PC-3 (cell line): Measurements from ENCODE around the gene TAS1R2. TPM values are rescaled to one million over a fixed set of nuclear protein-coding genes. Genes with fewer than 3 reads are reported as not detected.

Source experiments
- ATAC-seq: fragments of 200-7000 bp; cut with Tn5 transposase; 2 replicates; pipeline ENCODE4 v1.9.1; 2020; ENCODE audit warnings: mild to moderate bottlenecking, moderate library complexity
- BruUV-seq: library from RNA; stranded (reverse); fragments of 400-500 nt; replicated peaks from 2 replicates; lab custom pipeline; 2021; lab: Mats Ljungman, UMichigan
- CTCF ChIA-PET: fragments of 300-600 bp; sonication (Branson Sonifier 250); formaldehyde crosslinking; loops from one replicate; lab custom pipeline; 2022; ENCODE audit warnings: antibody characterized with exemption; lab: Charles Lee
- POLR2A ChIA-PET: fragments of 300-600 bp; sonication (Branson Sonifier 250); formaldehyde crosslinking; loops from one replicate; lab custom pipeline; 2022; ENCODE audit warnings: antibody characterized with exemption; ENCODE audit not compliant: unreplicated experiment; lab: Charles Lee
- DNase-seq: peaks from one replicate; pipeline ENCODE4 v3.0.0-alpha.2; 2015
- H2AFZ ChIP-seq: fragments of 300-600 bp; sonication (generic); 2 replicates; pipeline ENCODE4 v1.6.0; 2016; ENCODE audit warnings: antibody characterized with exemption, low read length
- H3F3A ChIP-seq: fragments of 300-600 bp; sonication (generic); one replicate; pipeline ENCODE4 v1.6.0; 2017; ENCODE audit warnings: antibody characterized with exemption, low read length, control low read depth, mild to moderate bottlenecking; ENCODE audit not compliant: unreplicated experiment
- H3K27ac ChIP-seq: fragments of 300-600 bp; sonication (generic); 2 replicates; pipeline ENCODE4 v1.5.1; 2016; ENCODE audit warnings: mild to moderate bottlenecking, low read length
- H3K27me3 ChIP-seq: fragments of 300-600 bp; sonication (generic); 2 replicates; pipeline ENCODE4 v1.6.1; 2016; ENCODE audit warnings: low read length, mixed read lengths
- H3K36me3 ChIP-seq: fragments of 300-600 bp; sonication (generic); 2 replicates; pipeline ENCODE4 v1.6.1; 2016; ENCODE audit warnings: low read depth, mixed run types, low read length, mixed read lengths
- H3K4me1 ChIP-seq: fragments of 300-600 bp; sonication (generic); 2 replicates; pipeline ENCODE4 v1.5.1; 2016; ENCODE audit warnings: low read length; ENCODE audit not compliant: insufficient read depth
- H3K4me2 ChIP-seq: fragments of 300-600 bp; sonication (generic); 2 replicates; pipeline ENCODE4 v1.6.0; 2016; ENCODE audit warnings: low read length
- H3K4me3 ChIP-seq: fragments of 300-600 bp; sonication (generic); 2 replicates; pipeline ENCODE4 v1.5.1; 2016; ENCODE audit warnings: mild to moderate bottlenecking, low read length, mixed read lengths
- H3K79me2 ChIP-seq: fragments of 300-600 bp; sonication (generic); 2 replicates; pipeline ENCODE4 v1.6.1; 2017; ENCODE audit warnings: low read length, mixed read lengths
- H3K9ac ChIP-seq: fragments of 300-600 bp; sonication (generic); 2 replicates; pipeline ENCODE4 v1.6.0; 2016; ENCODE audit warnings: mild to moderate bottlenecking, low read length
- H3K9me2 ChIP-seq: fragments of 300-600 bp; sonication (generic); replicated peaks from 2 replicates; pipeline ENCODE4 v1.6.1; 2016; ENCODE audit warnings: mixed run types, low read length, mixed read lengths
- H3K9me3 ChIP-seq: fragments of 300-600 bp; sonication (generic); 2 replicates; pipeline ENCODE4 v1.6.1; 2016; ENCODE audit warnings: low read length, mixed read lengths
- H4K20me1 ChIP-seq: fragments of 300-600 bp; sonication (generic); 2 replicates; pipeline ENCODE4 v1.6.1; 2016; ENCODE audit warnings: low read length, mixed read lengths
- CTCF ChIP-seq: fragments of 300-600 bp; sonication (generic); conservative IDR thresholded peaks from 2 replicates; pipeline ENCODE4 v1.5.1; 2017; ENCODE audit warnings: antibody characterized with exemption, low read depth, mild to moderate bottlenecking, low read length
- EZH2 ChIP-seq: fragments of 300-600 bp; sonication (generic); IDR thresholded peaks from one replicate; pipeline ENCODE4 v1.6.1; 2017; ENCODE audit warnings: antibody characterized with exemption, mild to moderate bottlenecking, low read length; ENCODE audit not compliant: unreplicated experiment
- EZH2phosphoT487 ChIP-seq: fragments of 300-600 bp; sonication (generic); IDR thresholded peaks from 2 replicates; pipeline ENCODE4 v1.6.1; 2018; ENCODE audit warnings: mild to moderate bottlenecking, antibody characterized with exemption, low read length, borderline replicate concordance
- intact Hi-C: fragments of 100-400 bp; cut with micrococcal nuclease; formaldehyde crosslinking; loops from 2 replicates; pipeline ENCODE4 v1.9.0; 2023
- total RNA-seq: library from RNA; depleted of rRNA; stranded (reverse); fragments of >200 nt; gene quantifications from 2 replicates; pipeline ENCODE4 v1.2.3, GENCODE V29; 2014

TAS1R2 gene
- total RNA-seq, 1 experiment from 2014 or later, result not detected

GRCh38 chr1:18861590-18861989, 2.1 kb upstream of the TAS1R2 start:
- no peak for DNase-seq
- H3K36me3 ChIP-seq, result no peaks in the 10 kb centered on the region
- ChIA-PET CTCF (no interaction called here), POLR2A (no interaction called here)
- no peaks in the 10 kb centered on the region for H3K9me2 ChIP-seq
- no peaks in the 10 kb centered on the region for H3K4me1 ChIP-seq
- no TSS peak for BruUV-seq
- no peak overlapping the region for H3K4me3 ChIP-seq
- no peak overlapping the region for H3K9ac ChIP-seq
- no peak overlapping the region for H3K4me2 ChIP-seq
- TF ChIP-seq EZH2phosphoT487 (no peak), CTCF (no peak)
- no peak overlapping the region for H2AFZ ChIP-seq
- H3K9me3 ChIP-seq, result no peaks in the 10 kb centered on the region
- H3K27me3 ChIP-seq, result peaks cover 18% of the 10 kb centered on the region
- no peak overlapping the region for H3K27ac ChIP-seq
- H4K20me1 ChIP-seq, result no peaks in the 10 kb centered on the region
- H3K79me2 ChIP-seq, result no peaks in the 10 kb centered on the region
- intact Hi-C loops, result no loop called here
- no peak for ATAC-seq
- H3F3A ChIP-seq, result no peaks in the 10 kb centered on the region

GRCh38 chr1:18861082-18861481, 1.6 kb upstream of the TAS1R2 start:
- DNase-seq (no peak), ATAC-seq (no peak)
- Histone ChIP-seq H3K4me2 (no peak overlapping the region), H3K9me3 (no peaks in the 10 kb centered on the region), H3K9ac (no peak overlapping the region), H3K4me3 (no peak overlapping the region), H3K4me1 (no peaks in the 10 kb centered on the region), H3F3A (no peaks in the 10 kb centered on the region), H2AFZ (no peak overlapping the region), H3K9me2 (no peaks in the 10 kb centered on the region), H3K27ac (no peak overlapping the region), H3K27me3 (peaks cover 15% of the 10 kb centered on the region), H3K36me3 (no peaks in the 10 kb centered on the region), H3K79me2 (no peaks in the 10 kb centered on the region), H4K20me1 (no peaks in the 10 kb centered on the region)
- no TSS peak for BruUV-seq
- TF ChIP-seq CTCF (no peak), EZH2phosphoT487 (no peak), EZH2 (no peak)
- POLR2A ChIA-PET, result no interaction called here
- intact Hi-C loops, result no loop called here
- CTCF ChIA-PET, result no interaction called here

DNA sequence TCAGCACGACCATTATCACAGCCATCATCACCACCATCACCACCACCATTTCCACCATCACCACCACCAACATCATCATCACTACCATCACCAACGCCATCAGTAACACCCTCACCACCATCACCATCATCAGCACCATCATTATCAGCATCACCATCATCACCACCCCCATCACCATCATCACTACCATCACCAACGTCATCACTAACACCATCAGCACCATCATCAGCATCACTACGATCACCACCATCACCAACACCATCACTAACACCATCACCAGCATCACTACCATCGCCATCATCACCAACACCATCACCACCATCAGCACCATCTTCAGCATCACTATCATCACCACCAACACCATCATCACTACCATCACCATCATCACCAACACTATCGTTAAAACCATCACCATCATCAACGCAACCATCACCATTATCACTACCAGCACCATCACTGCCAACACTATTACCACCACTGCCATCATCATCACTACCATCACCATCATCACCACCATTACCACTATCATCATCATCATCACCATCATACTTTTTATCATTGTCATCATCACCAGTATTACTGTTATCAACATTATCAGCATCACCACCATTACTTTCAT, 1.3 kb downstream of the TAS1R2 start:
- BruUV-seq, result no TSS peak
- H3K4me1 ChIP-seq, result no peaks in the 10 kb centered on the region
- CTCF ChIA-PET, result no interaction called here
- no peaks in the 10 kb centered on the region for H3K36me3 ChIP-seq
- H4K20me1 ChIP-seq, result no peaks in the 10 kb centered on the region
- ATAC-seq (no peak), DNase-seq (no peak)
- H3K27me3 ChIP-seq, result 0 out of 2 replicates have a peak, but pooled peaks cover 1% of the 10 kb centered on the region
- H3K9me2 ChIP-seq, result no peaks in the 10 kb centered on the region
- H2AFZ ChIP-seq, result no peak overlapping the region
- H3K9me3 ChIP-seq, result no peaks in the 10 kb centered on the region
- no peaks in the 10 kb centered on the region for H3K79me2 ChIP-seq
- POLR2A ChIA-PET, result no interaction called here
- no peak overlapping the region for H3K9ac ChIP-seq
- intact Hi-C loops, result no loop called here
- H3K4me3 ChIP-seq, result no peak overlapping the region
- H3F3A ChIP-seq, result no peaks in the 10 kb centered on the region
- H3K27ac ChIP-seq, result no peak overlapping the region
- no peak overlapping the region for H3K4me2 ChIP-seq
- TF ChIP-seq EZH2phosphoT487 (no peak), EZH2 (no peak), CTCF (no peak)
